GM18909 (cell line): ENCODE data around the gene ACSL1.
"Not testable (repeated sequence)": the region's sequence is repeated elsewhere in the genome, so short reads cannot be mapped to it uniquely, and the experiment has no call there.

Experiments used
- ATAC-seq: cut with Tn5 transposase; IDR thresholded peaks from one replicate; pipeline ENCODE4 v1.9.1; 2021; ENCODE audit warnings: mild to moderate bottlenecking; ENCODE audit not compliant: unreplicated experiment, poor library complexity

The ACSL1 gene

GRCh38 chr4:184793735-184794355, 31.9 kb downstream of the ACSL1 start:
- ATAC-seq: no peak

- ATAC-seq: no peak
Measured at GRCh38 chr4:184792950-184793555, 32.7 kb downstream of the ACSL1 start.

GRCh38 chr4:184792334-184792733, 33.4 kb downstream of the ACSL1 start:
- no peak for ATAC-seq

GRCh38 chr4:184790826-184791225, 34.9 kb downstream of the ACSL1 start:
- ATAC-seq: no peak

- no peak for ATAC-seq
Measured at GRCh38 chr4:184787766-184788503, 37.8 kb downstream of the ACSL1 start.

GRCh38 chr4:184785813-184786212, 40.0 kb downstream of the ACSL1 start:
- no peak for ATAC-seq

GRCh38 chr4:184784628-184785257, 41.0 kb downstream of the ACSL1 start:
- ATAC-seq: no peak

GRCh38 chr4:184782731-184783373, 42.9 kb downstream of the ACSL1 start:
- ATAC-seq: no peak

- not testable (repeated sequence) for ATAC-seq
Measured at GRCh38 chr4:184779160-184779559, 46.6 kb downstream of the ACSL1 start.

GRCh38 chr4:184778325-184778724, 47.4 kb downstream of the ACSL1 start:
- no peak for ATAC-seq

GRCh38 chr4:184776821-184777220, 48.9 kb downstream of the ACSL1 start:
- no peak for ATAC-seq

- ATAC-seq: no peak
Measured at GRCh38 chr4:184775854-184776555, 49.8 kb downstream of the ACSL1 start.

- no peak for ATAC-seq
Measured at GRCh38 chr4:184774152-184774551, 51.6 kb downstream of the ACSL1 start.

- ATAC-seq: no peak
Measured at GRCh38 chr4:184771416-184771815, 54.4 kb downstream of the ACSL1 start.

- no peak for ATAC-seq
Measured at GRCh38 chr4:184769141-184769765, 56.5 kb downstream of the ACSL1 start.

- no peak for ATAC-seq
Measured at GRCh38 chr4:184768296-184768695, 57.5 kb downstream of the ACSL1 start.

GRCh38 chr4:184766446-184766845, 59.3 kb downstream of the ACSL1 start:
- ATAC-seq: no peak

- no peak for ATAC-seq
Measured at GRCh38 chr4:184765473-184766340, 60.1 kb downstream of the ACSL1 start.

GRCh38 chr4:184764601-184765000, 61.2 kb downstream of the ACSL1 start:
- no peak for ATAC-seq
